WTC11 (cell line): ENCODE measurements around the gene ZNF146. TPM values are rescaled to one million over a fixed set of nuclear protein-coding genes. Genes with fewer than 3 reads are reported as not detected.

Experiments
- ATAC-seq: fragments of 200-7000 bp; cut with Tn5 transposase; 2 replicates; pipeline ENCODE4 v1.10.0; 2021; ENCODE audit warnings: mild to moderate bottlenecking, moderate library complexity
- CTCF ChIA-PET: fragments of 300-600 bp; sonication (Branson Sonifier 250); formaldehyde crosslinking; loops from one replicate; lab custom pipeline; 2021; ENCODE audit warnings: antibody characterized with exemption; lab: Charles Lee
- POLR2A ChIA-PET: fragments of 350-600 bp; sonication (Branson Sonifier 250); formaldehyde crosslinking; loops from one replicate; lab custom pipeline; 2021; ENCODE audit warnings: antibody characterized with exemption; lab: Charles Lee
- DNase-seq: peaks from one replicate; pipeline ENCODE4 v3.0.0; 2021; ENCODE audit warnings: low spot score
- H3K27ac Mint-ChIP-seq: 2 replicates; pipeline ENCODE4 v1.8.0; 2021; ENCODE audit warnings: mixed read lengths
- H3K27me3 Mint-ChIP-seq: 2 replicates; pipeline ENCODE4 v1.8.0; 2021; ENCODE audit warnings: low read depth, mild to moderate bottlenecking, moderate library complexity, mixed read lengths
- H3K36me3 Mint-ChIP-seq: 2 replicates; pipeline ENCODE4 v1.8.0; 2021; ENCODE audit warnings: mixed read lengths
- H3K4me1 Mint-ChIP-seq: 2 replicates; pipeline ENCODE4 v1.8.0; 2022; ENCODE audit warnings: mixed read lengths
- H3K4me3 Mint-ChIP-seq: 2 replicates; pipeline ENCODE4 v1.8.0; 2021; ENCODE audit warnings: mild to moderate bottlenecking, moderate library complexity, mixed read lengths
- H3K9me3 Mint-ChIP-seq: 2 replicates; pipeline ENCODE4 v1.8.0; 2021; ENCODE audit warnings: mixed read lengths
- CBFB ChIP-seq: sonication (generic); formaldehyde crosslinking; IDR thresholded peaks from 2 replicates; pipeline ENCODE4 v1.8.1; 2022; ENCODE audit warnings: mild to moderate bottlenecking, low read depth, missing genetic modification reagents
- CREB1 ChIP-seq: sonication (generic); formaldehyde crosslinking; IDR thresholded peaks from 2 replicates; pipeline ENCODE4 v1.8.0; 2023; ENCODE audit warnings: mild to moderate bottlenecking, missing genetic modification reagents
- ELF4 ChIP-seq: sonication (generic); formaldehyde crosslinking; IDR thresholded peaks from 2 replicates; pipeline ENCODE4 v1.8.1; 2022; ENCODE audit warnings: low read depth, mild to moderate bottlenecking, moderate library complexity, missing genetic modification reagents
- FOXK1 ChIP-seq: sonication (generic); formaldehyde crosslinking; IDR thresholded peaks from 2 replicates; pipeline ENCODE4 v1.8.0; 2022; ENCODE audit warnings: mild to moderate bottlenecking, moderate library complexity, missing genetic modification reagents
- GTF2I ChIP-seq: fragments of 250-450 bp; sonication (Bioruptor Pico); conservative IDR thresholded peaks from 2 replicates; pipeline ENCODE4 v1.4.0; 2021; ENCODE audit warnings: mild to moderate bottlenecking
- HMGA2 ChIP-seq: fragments of 250-450 bp; sonication (Bioruptor Pico); IDR thresholded peaks from 2 replicates; pipeline ENCODE4 v1.4.0; 2021; ENCODE audit warnings: mild to moderate bottlenecking, moderate library complexity
- HMGXB4 ChIP-seq: sonication (generic); formaldehyde crosslinking; IDR thresholded peaks from 2 replicates; pipeline ENCODE4 v1.8.1; 2023; ENCODE audit warnings: mild to moderate bottlenecking, moderate library complexity, missing genetic modification reagents
- IRF2 ChIP-seq: sonication (generic); formaldehyde crosslinking; IDR thresholded peaks from 2 replicates; pipeline ENCODE4 v1.8.0; 2022; ENCODE audit warnings: low read depth, missing genetic modification reagents, borderline replicate concordance
- NR2C2 ChIP-seq: sonication (generic); formaldehyde crosslinking; IDR thresholded peaks from 2 replicates; pipeline ENCODE4 v1.8.0; 2022; ENCODE audit warnings: mild to moderate bottlenecking, missing genetic modification reagents
- NR3C1 ChIP-seq: sonication (generic); formaldehyde crosslinking; conservative IDR thresholded peaks from 2 replicates; pipeline ENCODE4 v1.8.1; 2023; ENCODE audit warnings: low read depth, mild to moderate bottlenecking, missing genetic modification reagents
- OVOL2 ChIP-seq: fragments of 250-450 bp; sonication (Bioruptor Pico); IDR thresholded peaks from 2 replicates; pipeline ENCODE4 v1.9.0; 2021; ENCODE audit warnings: mild to moderate bottlenecking, borderline replicate concordance
- RELA ChIP-seq: sonication (generic); formaldehyde crosslinking; IDR thresholded peaks from 2 replicates; pipeline ENCODE4 v1.8.1; 2022; ENCODE audit warnings: missing genetic modification reagents, mild to moderate bottlenecking, borderline replicate concordance
- SOX15 ChIP-seq: fragments of 250-450 bp; sonication (Bioruptor Pico); IDR thresholded peaks from 2 replicates; pipeline ENCODE4 v1.9.0; 2021; ENCODE audit warnings: mild to moderate bottlenecking
- SP1 ChIP-seq: sonication (generic); formaldehyde crosslinking; conservative IDR thresholded peaks from 2 replicates; pipeline ENCODE4 v1.8.1; 2022; ENCODE audit warnings: missing genetic modification reagents
- TCF7 ChIP-seq: sonication (generic); formaldehyde crosslinking; IDR thresholded peaks from 2 replicates; pipeline ENCODE4 v1.8.0; 2022; ENCODE audit warnings: mild to moderate bottlenecking, low read depth, missing genetic modification reagents, moderate library complexity
- USF1 ChIP-seq: sonication (generic); formaldehyde crosslinking; IDR thresholded peaks from 2 replicates; pipeline ENCODE4 v1.8.0; 2022; ENCODE audit warnings: mild to moderate bottlenecking, missing genetic modification reagents
- ZNF396 ChIP-seq: fragments of 250-450 bp; sonication (Bioruptor Pico); IDR thresholded peaks from 2 replicates; pipeline ENCODE4 v1.8.0; 2021; ENCODE audit warnings: mild to moderate bottlenecking, moderate library complexity, borderline replicate concordance
- ZNF425 ChIP-seq: fragments of 250-450 bp; sonication (Bioruptor Pico); conservative IDR thresholded peaks from 2 replicates; pipeline ENCODE4 v1.9.0; 2021; ENCODE audit warnings: mild to moderate bottlenecking
- total RNA-seq: library from RNA; stranded (reverse); gene quantifications from 3 replicates; pipeline ENCODE4 v1.2.3, GENCODE V29; 2021
- TF ChIP-seq, protein P1 (sequence below): sonication (generic); formaldehyde crosslinking; IDR thresholded peaks from 2 replicates; pipeline ENCODE4 v1.8.1; 2022; ENCODE audit warnings: mild to moderate bottlenecking, missing genetic modification reagents, moderate library complexity, borderline replicate concordance
- TF ChIP-seq, protein P2 (sequence below): fragments of 250-450 bp; sonication (Bioruptor Pico); IDR thresholded peaks from 2 replicates; pipeline ENCODE4 v2.1.2; 2022; ENCODE audit warnings: mild to moderate bottlenecking, moderate library complexity
- TF ChIP-seq, protein P3 (sequence below): sonication (generic); formaldehyde crosslinking; IDR thresholded peaks from 2 replicates; pipeline ENCODE4 v1.8.1; 2022; ENCODE audit warnings: low read depth, missing genetic modification reagents, borderline replicate concordance
- TF ChIP-seq, protein P4 (sequence below): sonication (generic); formaldehyde crosslinking; IDR thresholded peaks from 2 replicates; pipeline ENCODE4 v1.8.1; 2023; ENCODE audit warnings: mild to moderate bottlenecking, missing genetic modification reagents

The ZNF146 gene
- total RNA-seq, 1 experiment from 2014 or later = 128 TPM

GRCh38 chr19:36255316-36255715 lies 40.4 kb downstream of the ZNF146 start (continued):
- TF ChIP-seq, protein P1, sequence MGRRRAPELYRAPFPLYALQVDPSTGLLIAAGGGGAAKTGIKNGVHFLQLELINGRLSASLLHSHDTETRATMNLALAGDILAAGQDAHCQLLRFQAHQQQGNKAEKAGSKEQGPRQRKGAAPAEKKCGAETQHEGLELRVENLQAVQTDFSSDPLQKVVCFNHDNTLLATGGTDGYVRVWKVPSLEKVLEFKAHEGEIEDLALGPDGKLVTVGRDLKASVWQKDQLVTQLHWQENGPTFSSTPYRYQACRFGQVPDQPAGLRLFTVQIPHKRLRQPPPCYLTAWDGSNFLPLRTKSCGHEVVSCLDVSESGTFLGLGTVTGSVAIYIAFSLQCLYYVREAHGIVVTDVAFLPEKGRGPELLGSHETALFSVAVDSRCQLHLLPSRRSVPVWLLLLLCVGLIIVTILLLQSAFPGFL (CRISPR knock-in tag) = no peak
- TF ChIP-seq OVOL2 (CRISPR knock-in tag) (no peak), SP1 (CRISPR knock-in tag) (no peak), TCF7 (CRISPR knock-in tag) (no peak)
- TF ChIP-seq, protein P2, sequence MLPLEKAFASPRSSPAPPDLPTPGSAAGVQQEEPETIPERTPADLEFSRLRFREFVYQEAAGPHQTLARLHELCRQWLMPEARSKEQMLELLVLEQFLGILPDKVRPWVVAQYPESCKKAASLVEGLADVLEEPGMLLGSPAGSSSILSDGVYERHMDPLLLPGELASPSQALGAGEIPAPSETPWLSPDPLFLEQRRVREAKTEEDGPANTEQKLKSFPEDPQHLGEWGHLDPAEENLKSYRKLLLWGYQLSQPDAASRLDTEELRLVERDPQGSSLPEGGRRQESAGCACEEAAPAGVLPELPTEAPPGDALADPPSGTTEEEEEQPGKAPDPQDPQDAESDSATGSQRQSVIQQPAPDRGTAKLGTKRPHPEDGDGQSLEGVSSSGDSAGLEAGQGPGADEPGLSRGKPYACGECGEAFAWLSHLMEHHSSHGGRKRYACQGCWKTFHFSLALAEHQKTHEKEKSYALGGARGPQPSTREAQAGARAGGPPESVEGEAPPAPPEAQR = no peak

DNA sequence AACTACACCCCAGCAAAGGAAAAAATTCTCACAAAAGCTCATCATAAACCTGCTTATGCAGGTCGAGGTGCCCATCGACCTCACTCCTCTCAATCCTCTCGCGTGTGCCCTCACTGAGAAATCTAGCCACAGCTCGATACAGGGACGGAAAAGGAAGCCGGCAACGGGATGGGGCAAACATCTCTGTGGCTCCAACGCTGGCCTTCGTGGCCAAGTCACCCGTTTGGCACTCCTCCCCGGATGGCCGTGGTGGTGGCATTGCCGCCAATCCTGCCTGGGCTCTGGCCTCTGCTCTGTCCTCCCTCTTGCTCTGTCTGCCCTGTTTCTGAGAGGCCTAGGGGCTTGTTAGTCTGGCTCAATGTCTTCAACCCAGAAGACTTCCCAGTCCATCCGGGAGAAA lies 41.2 kb downstream of the ZNF146 start:
- H3K27me3 Mint-ChIP-seq = no peaks in the 10 kb centered on the region; the same call in 1 of the 2 replicates
- no peak overlapping the region for H3K4me3 Mint-ChIP-seq
- POLR2A ChIA-PET = interaction anchor here (1.6 kb wide), 1 partner anchor 234 kb away, joined by 3 read pairs; the partner anchor contains the start of gene ZNF566
- DNase-seq (no peak), ATAC-seq (no peak)
- no peak overlapping the region for H3K27ac Mint-ChIP-seq
- H3K36me3 Mint-ChIP-seq = peaks cover 5% of the 10 kb centered on the region; the same call in 1 of the 2 replicates
- CTCF ChIA-PET = interaction anchor here (1.7 kb wide), 1 partner anchor 12 kb away, joined by 5 read pairs; no protein-coding TSS in a partner anchor
- peaks cover 9% of the 10 kb centered on the region for H3K4me1 Mint-ChIP-seq
- 0 out of 2 replicates have a peak, but pooled peaks cover 3% of the 10 kb centered on the region for H3K9me3 Mint-ChIP-seq
- TF ChIP-seq FOXK1 (CRISPR knock-in tag) = no peak
- TF ChIP-seq HMGXB4 (CRISPR knock-in tag) = no peak
- TF ChIP-seq CBFB (CRISPR knock-in tag) = no peak
- TF ChIP-seq NR3C1 = no peak
- no peak for TF ChIP-seq CREB1
- no peak for TF ChIP-seq USF1
- no peak for TF ChIP-seq ZNF396 (CRISPR knock-in tag)
- TF ChIP-seq RELA (CRISPR knock-in tag) = no peak
- TF ChIP-seq SOX15 (CRISPR knock-in tag) = no peak
- TF ChIP-seq NR2C2 (CRISPR knock-in tag) = no peak

GRCh38 chr19:36256853-36257519 lies 42.1 kb downstream of the ZNF146 start:
- H3K27me3 Mint-ChIP-seq = no peaks in the 10 kb centered on the region; the same call in 1 of the 2 replicates
- ATAC-seq = no peak
- H3K27ac Mint-ChIP-seq = no peak overlapping the region
- H3K4me3 Mint-ChIP-seq = peak overlapping the region; percentile 41
- ChIA-PET POLR2A (interaction anchor here (1.6 kb wide), 1 partner anchor 233 kb away, joined by 3 read pairs; the partner anchor contains the start of gene ZNF566), CTCF (interaction anchor here (1.0 to 1.7 kb wide), 3 partner anchors 12 to 54 kb away, joined by 3 to 9 read pairs (median 5); no protein-coding TSS in a partner anchor)
- H3K4me1 Mint-ChIP-seq = peaks cover 9% of the 10 kb centered on the region
- H3K36me3 Mint-ChIP-seq = peaks cover 5% of the 10 kb centered on the region; the same call in 1 of the 2 replicates
- 0 out of 2 replicates have a peak, but pooled peaks cover 3% of the 10 kb centered on the region for H3K9me3 Mint-ChIP-seq
- no peak for DNase-seq
- TF ChIP-seq ZNF425 (CRISPR knock-in tag) (no peak), NR3C1 (no peak), IRF2 (no peak), HMGA2 (CRISPR knock-in tag) (no peak), GTF2I (CRISPR knock-in tag) (no peak), ELF4 (no peak), RELA (CRISPR knock-in tag) (no peak)
- TF ChIP-seq, protein P3, sequence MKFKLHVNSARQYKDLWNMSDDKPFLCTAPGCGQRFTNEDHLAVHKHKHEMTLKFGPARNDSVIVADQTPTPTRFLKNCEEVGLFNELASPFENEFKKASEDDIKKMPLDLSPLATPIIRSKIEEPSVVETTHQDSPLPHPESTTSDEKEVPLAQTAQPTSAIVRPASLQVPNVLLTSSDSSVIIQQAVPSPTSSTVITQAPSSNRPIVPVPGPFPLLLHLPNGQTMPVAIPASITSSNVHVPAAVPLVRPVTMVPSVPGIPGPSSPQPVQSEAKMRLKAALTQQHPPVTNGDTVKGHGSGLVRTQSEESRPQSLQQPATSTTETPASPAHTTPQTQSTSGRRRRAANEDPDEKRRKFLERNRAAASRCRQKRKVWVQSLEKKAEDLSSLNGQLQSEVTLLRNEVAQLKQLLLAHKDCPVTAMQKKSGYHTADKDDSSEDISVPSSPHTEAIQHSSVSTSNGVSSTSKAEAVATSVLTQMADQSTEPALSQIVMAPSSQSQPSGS (CRISPR knock-in tag) = no peak
- TF ChIP-seq, protein P4, sequence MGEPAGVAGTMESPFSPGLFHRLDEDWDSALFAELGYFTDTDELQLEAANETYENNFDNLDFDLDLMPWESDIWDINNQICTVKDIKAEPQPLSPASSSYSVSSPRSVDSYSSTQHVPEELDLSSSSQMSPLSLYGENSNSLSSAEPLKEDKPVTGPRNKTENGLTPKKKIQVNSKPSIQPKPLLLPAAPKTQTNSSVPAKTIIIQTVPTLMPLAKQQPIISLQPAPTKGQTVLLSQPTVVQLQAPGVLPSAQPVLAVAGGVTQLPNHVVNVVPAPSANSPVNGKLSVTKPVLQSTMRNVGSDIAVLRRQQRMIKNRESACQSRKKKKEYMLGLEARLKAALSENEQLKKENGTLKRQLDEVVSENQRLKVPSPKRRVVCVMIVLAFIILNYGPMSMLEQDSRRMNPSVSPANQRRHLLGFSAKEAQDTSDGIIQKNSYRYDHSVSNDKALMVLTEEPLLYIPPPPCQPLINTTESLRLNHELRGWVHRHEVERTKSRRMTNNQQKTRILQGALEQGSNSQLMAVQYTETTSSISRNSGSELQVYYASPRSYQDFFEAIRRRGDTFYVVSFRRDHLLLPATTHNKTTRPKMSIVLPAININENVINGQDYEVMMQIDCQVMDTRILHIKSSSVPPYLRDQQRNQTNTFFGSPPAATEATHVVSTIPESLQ = no peak
